GM19452 (cell line): ENCODE results near the gene SLC22A12.

Experiments
- ATAC-seq: cut with Tn5 transposase; IDR thresholded peaks from one replicate; pipeline ENCODE4 v1.9.1; 2021; ENCODE audit not compliant: unreplicated experiment

The SLC22A12 gene

GRCh38 chr11:64602466-64603070, 11.5 kb downstream of the SLC22A12 start:
- no peak for ATAC-seq

- ATAC-seq: no peak
These were observed 12.5 kb downstream of the SLC22A12 start for GRCh38 chr11:64603411-64604110.

GRCh38 chr11:64604458-64605243, 13.6 kb downstream of the SLC22A12 start:
- ATAC-seq: no peak

- ATAC-seq: no peak
These were observed 14.2 kb downstream of the SLC22A12 start for GRCh38 chr11:64605244-64605560.

- no peak for ATAC-seq
These were observed 14.9 kb downstream of the SLC22A12 start for GRCh38 chr11:64605656-64606585.

GRCh38 chr11:64606796-64607380, 15.9 kb downstream of the SLC22A12 start:
- ATAC-seq: no peak

GRCh38 chr11:64607381-64607985, 16.5 kb downstream of the SLC22A12 start:
- no peak for ATAC-seq

GRCh38 chr11:64608046-64608445, 17.0 kb downstream of the SLC22A12 start:
- no peak for ATAC-seq

GRCh38 chr11:64608636-64609035, 17.6 kb downstream of the SLC22A12 start:
- ATAC-seq: no peak

GRCh38 chr11:64609436-64610047, 18.5 kb downstream of the SLC22A12 start:
- ATAC-seq: no peak

- ATAC-seq: no peak
These were observed 19.6 kb downstream of the SLC22A12 start for GRCh38 chr11:64610596-64610995.

GRCh38 chr11:64611176-64611575, 20.2 kb downstream of the SLC22A12 start:
- no peak for ATAC-seq

- ATAC-seq: no peak
These were observed 21.0 kb downstream of the SLC22A12 start for GRCh38 chr11:64611869-64612646.

GRCh38 chr11:64613648-64614047, 22.6 kb downstream of the SLC22A12 start:
- ATAC-seq: no peak

- no peak for ATAC-seq
These were observed 23.9 kb downstream of the SLC22A12 start for GRCh38 chr11:64614917-64615316.

- ATAC-seq: no peak
These were observed 25.8 kb downstream of the SLC22A12 start for GRCh38 chr11:64616817-64617216.

GRCh38 chr11:64619196-64619595, 28.2 kb downstream of the SLC22A12 start:
- no peak for ATAC-seq

- no peak for ATAC-seq
These were observed 28.9 kb downstream of the SLC22A12 start for GRCh38 chr11:64619811-64620380.
